HCT116 (cell line): ENCODE results near the gene NOTUM. TPM values are rescaled to one million over a fixed set of nuclear protein-coding genes. Genes with fewer than 3 reads are reported as not detected.
A peak's percentile ranks its signal among the peaks of the same experiment; 100 is the strongest.

Experiments
- ATAC-seq: fragments of 200-7000 bp; cut with Tn5 transposase; 2 replicates; pipeline ENCODE4 v1.9.1; 2020; ENCODE audit warnings: mild to moderate bottlenecking, moderate library complexity
- BruUV-seq: library from RNA; stranded (reverse); fragments of 400-500 nt; replicated peaks from 2 replicates; lab custom pipeline; 2021; lab: Mats Ljungman, UMichigan
- CTCF ChIA-PET: fragments of 300-600 bp; sonication (Branson Sonifier 250); formaldehyde crosslinking; loops from one replicate; lab custom pipeline; 2021; ENCODE audit warnings: antibody characterized with exemption; lab: Charles Lee
- POLR2A ChIA-PET: fragments of 300-600, 350-600 bp; sonication (Branson Sonifier 250); formaldehyde crosslinking; loops from one replicate; lab custom pipeline; 2021; ENCODE audit warnings: antibody characterized with exemption; lab: Charles Lee
- RAD21 ChIA-PET, 2 experiments: fragments of 300-600 bp; sonication (Branson Sonifier 250); formaldehyde crosslinking; loops; one replicate each; lab custom pipeline; 2023; ENCODE audit warnings: low total read pairs in 2 of 2; ENCODE audit not compliant: uncharacterized antibody in 2 of 2, unreplicated experiment in 2 of 2, low non-redundant PET in 1 of 2; lab: Charles Lee
- DNase-seq: peaks from one replicate; pipeline ENCODE4 v3.0.0-alpha.2; 2010; ENCODE audit warnings: low read depth, low spot score
- H2AFZ ChIP-seq: fragments of 200-600 bp; shearing (Covaris generic), sonication (generic); 2 replicates; pipeline ENCODE4 v1.6.1; 2017; ENCODE audit warnings: low read depth, mixed run types, mixed read lengths, antibody characterized with exemption, low read length; ENCODE audit not compliant: poor library complexity, severe bottlenecking
- H3K27ac ChIP-seq: 2 replicates; pipeline ENCODE4 v1.5.1; 2012; ENCODE audit warnings: low read depth, low read length
- H3K27me3 ChIP-seq: fragments of 200-600 bp; sonication (generic); 2 replicates; pipeline ENCODE4 v1.6.1; 2016; ENCODE audit warnings: mixed run types, low read length, mixed read lengths; ENCODE audit not compliant: insufficient read depth
- H3K36me3 ChIP-seq, 2 experiments: fragments of 200-500 bp in 1 of 2; fragments of 200-600 bp in 1 of 2; sonication (Bioruptor generic) in 1 of 2; sonication (generic) in 1 of 2; 2 replicates each; pipeline versions ENCODE4 v1.5.1 to v1.6.1; 2014 to 2016; ENCODE audit warnings: low read length in 2 of 2, inconsistent platforms in 1 of 2, mixed read lengths in 1 of 2, mixed run types in 1 of 2; ENCODE audit not compliant: insufficient read depth in 2 of 2, control insufficient read depth in 1 of 2
- H3K4me1 ChIP-seq, 2 experiments: fragments of 200-600 bp in 1 of 2; sonication (generic) in 1 of 2; 2 replicates each; pipeline versions ENCODE4 v1.5.1 to v1.6.1; 2012 to 2017; ENCODE audit warnings: low read length in 2 of 2, inconsistent platforms in 1 of 2, mild to moderate bottlenecking in 1 of 2, mixed read lengths in 1 of 2, mixed run types in 1 of 2, moderate library complexity in 1 of 2; ENCODE audit not compliant: insufficient read depth in 2 of 2, control insufficient read depth in 1 of 2
- H3K4me2 ChIP-seq: fragments of 200-600 bp; sonication (generic); 2 replicates; pipeline ENCODE4 v1.6.1; 2017; ENCODE audit warnings: mixed run types, low read length, mixed read lengths
- H3K4me3 ChIP-seq, 2 experiments: fragments of 200-600 bp in 1 of 2; sonication (generic) in 1 of 2; replicated peaks in 1 of 2; 2 replicates each; pipeline ENCODE4 v1.5.1; 2011 to 2016; ENCODE audit warnings: low read length in 2 of 2, control low read depth in 1 of 2, low read depth in 1 of 2, mild to moderate bottlenecking in 1 of 2, mixed read lengths in 1 of 2, mixed run types in 1 of 2
- H3K79me2 ChIP-seq: fragments of 200-600 bp; sonication (generic); 2 replicates; pipeline ENCODE4 v1.6.1; 2017; ENCODE audit warnings: mild to moderate bottlenecking, mixed run types, low read length, moderate library complexity, mixed read lengths; ENCODE audit not compliant: insufficient read depth
- H3K9ac ChIP-seq: fragments of 200-600 bp; sonication (generic); 2 replicates; pipeline ENCODE4 v1.6.1; 2016; ENCODE audit warnings: low read length, mixed read lengths
- H3K9me2 ChIP-seq: fragments of 200-600 bp; sonication (generic), shearing (Covaris generic); 2 replicates; pipeline ENCODE4 v1.6.1; 2017; ENCODE audit warnings: mixed run types, mild to moderate bottlenecking, moderate library complexity; ENCODE audit not compliant: insufficient read depth
- H3K9me3 ChIP-seq, 2 experiments: fragments of 200-500 bp in 1 of 2; fragments of 200-600 bp in 1 of 2; sonication (Bioruptor generic) in 1 of 2; sonication (generic) in 1 of 2; 2 replicates each; pipeline ENCODE4 v1.6.1; 2014 to 2017; ENCODE audit warnings: low read length in 2 of 2, mixed read lengths in 2 of 2, inconsistent platforms in 1 of 2, low read depth in 1 of 2, mild to moderate bottlenecking in 1 of 2, mixed run types in 1 of 2, moderate library complexity in 1 of 2; ENCODE audit not compliant: control insufficient read depth in 1 of 2, insufficient read depth in 1 of 2
- H4K20me1 ChIP-seq: fragments of 200-600 bp; sonication (generic), shearing (Covaris generic); 2 replicates; pipeline ENCODE4 v1.6.1; 2017; ENCODE audit warnings: mixed run types, mild to moderate bottlenecking, moderate library complexity; ENCODE audit not compliant: insufficient read depth
- EZH2 ChIP-seq: fragments of 200-600 bp; sonication (generic); IDR thresholded peaks from 2 replicates; pipeline ENCODE4 v1.6.1; 2017; ENCODE audit warnings: antibody characterized with exemption, mixed run types
- EZH2phosphoT487 ChIP-seq: fragments of 200-600 bp; IDR thresholded peaks from 2 replicates; pipeline ENCODE4 v1.6.1; 2018; ENCODE audit warnings: antibody characterized with exemption, borderline replicate concordance
- SIN3A ChIP-seq: IDR thresholded peaks from 2 replicates; pipeline ENCODE4 v1.6.1; 2012; ENCODE audit warnings: low read depth
- SP1 ChIP-seq: IDR thresholded peaks from 2 replicates; pipeline ENCODE4 v1.6.1; 2012; ENCODE audit warnings: low read depth
- SRF ChIP-seq: IDR thresholded peaks from 2 replicates; pipeline ENCODE4 v1.6.1; 2012; ENCODE audit warnings: low read depth
- ZNF274 ChIP-seq: fragments of 200-500 bp; sonication (Bioruptor generic); IDR thresholded peaks from 2 replicates; pipeline ENCODE4 v1.6.1; 2014; ENCODE audit warnings: mild to moderate bottlenecking, low read depth, low read length, inconsistent platforms
- intact Hi-C: fragments of 100-400 bp; cut with micrococcal nuclease; formaldehyde crosslinking; loops from 2 replicates; pipeline ENCODE4 v1.10.0; 2022
- total RNA-seq: library from RNA; stranded (reverse); gene quantifications from one replicate; pipeline ENCODE4 v1.2.1, GENCODE V29; 2021; ENCODE audit not compliant: unreplicated experiment
- TF ChIP-seq, protein P1 (sequence below): IDR thresholded peaks from 2 replicates; pipeline ENCODE4 v1.6.1; 2011; ENCODE audit warnings: mild to moderate bottlenecking, low read length, moderate library complexity; ENCODE audit not compliant: insufficient replicate concordance; ENCODE audit errors: extremely low read depth

NOTUM gene
- total RNA-seq, 1 experiment from 2014 or later, result 12.5 TPM

DNA sequence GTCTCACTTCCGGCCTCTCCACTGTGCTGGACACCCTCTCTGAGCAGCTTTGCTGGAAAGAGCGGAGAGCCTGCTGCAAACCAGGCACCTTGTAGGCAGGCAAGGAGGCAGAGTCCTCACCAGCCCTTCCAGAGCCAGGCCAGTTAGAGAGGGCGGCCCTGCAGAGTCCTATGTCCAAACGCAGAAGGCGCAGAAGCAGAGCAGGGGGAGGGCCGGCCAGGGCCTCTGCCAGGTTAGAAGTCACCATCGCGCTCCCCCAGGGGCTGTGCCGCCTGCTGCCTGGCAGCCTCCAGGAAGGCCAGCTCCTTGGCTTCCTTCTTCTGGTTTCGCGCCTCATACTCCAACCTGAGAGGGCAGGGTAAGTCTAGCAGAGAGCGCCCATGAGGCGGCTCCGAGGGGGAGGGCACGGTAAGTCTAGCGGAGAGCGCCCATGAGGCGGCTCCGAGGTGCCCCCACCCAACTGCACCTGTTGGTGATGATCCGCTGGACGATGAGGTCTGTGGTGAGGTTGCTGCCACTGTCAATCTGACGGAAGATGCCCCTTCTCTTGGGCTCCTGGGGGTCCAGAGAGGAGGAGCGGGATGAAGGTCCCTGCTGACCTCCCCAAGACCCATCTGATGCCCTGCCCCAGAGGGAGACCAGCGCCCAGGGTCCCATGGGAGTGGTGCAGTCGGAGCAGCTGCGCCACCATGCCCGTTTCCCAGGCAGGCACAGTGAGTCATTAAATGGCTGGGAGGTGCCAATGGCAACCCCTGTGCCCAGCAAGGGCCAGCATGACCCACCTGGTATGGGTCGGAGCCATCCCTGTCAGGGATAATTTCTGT is 56.2 kb downstream of the NOTUM start (continued):
- TF ChIP-seq, protein P1, sequence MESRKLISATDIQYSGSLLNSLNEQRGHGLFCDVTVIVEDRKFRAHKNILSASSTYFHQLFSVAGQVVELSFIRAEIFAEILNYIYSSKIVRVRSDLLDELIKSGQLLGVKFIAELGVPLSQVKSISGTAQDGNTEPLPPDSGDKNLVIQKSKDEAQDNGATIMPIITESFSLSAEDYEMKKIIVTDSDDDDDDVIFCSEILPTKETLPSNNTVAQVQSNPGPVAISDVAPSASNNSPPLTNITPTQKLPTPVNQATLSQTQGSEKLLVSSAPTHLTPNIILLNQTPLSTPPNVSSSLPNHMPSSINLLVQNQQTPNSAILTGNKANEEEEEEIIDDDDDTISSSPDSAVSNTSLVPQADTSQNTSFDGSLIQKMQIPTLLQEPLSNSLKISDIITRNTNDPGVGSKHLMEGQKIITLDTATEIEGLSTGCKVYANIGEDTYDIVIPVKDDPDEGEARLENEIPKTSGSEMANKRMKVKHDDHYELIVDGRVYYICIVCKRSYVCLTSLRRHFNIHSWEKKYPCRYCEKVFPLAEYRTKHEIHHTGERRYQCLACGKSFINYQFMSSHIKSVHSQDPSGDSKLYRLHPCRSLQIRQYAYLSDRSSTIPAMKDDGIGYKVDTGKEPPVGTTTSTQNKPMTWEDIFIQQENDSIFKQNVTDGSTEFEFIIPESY, result no peak
- TF ChIP-seq EZH2 (no peak), SP1 (no peak), EZH2phosphoT487 (no peak), SIN3A (no peak)

DNA sequence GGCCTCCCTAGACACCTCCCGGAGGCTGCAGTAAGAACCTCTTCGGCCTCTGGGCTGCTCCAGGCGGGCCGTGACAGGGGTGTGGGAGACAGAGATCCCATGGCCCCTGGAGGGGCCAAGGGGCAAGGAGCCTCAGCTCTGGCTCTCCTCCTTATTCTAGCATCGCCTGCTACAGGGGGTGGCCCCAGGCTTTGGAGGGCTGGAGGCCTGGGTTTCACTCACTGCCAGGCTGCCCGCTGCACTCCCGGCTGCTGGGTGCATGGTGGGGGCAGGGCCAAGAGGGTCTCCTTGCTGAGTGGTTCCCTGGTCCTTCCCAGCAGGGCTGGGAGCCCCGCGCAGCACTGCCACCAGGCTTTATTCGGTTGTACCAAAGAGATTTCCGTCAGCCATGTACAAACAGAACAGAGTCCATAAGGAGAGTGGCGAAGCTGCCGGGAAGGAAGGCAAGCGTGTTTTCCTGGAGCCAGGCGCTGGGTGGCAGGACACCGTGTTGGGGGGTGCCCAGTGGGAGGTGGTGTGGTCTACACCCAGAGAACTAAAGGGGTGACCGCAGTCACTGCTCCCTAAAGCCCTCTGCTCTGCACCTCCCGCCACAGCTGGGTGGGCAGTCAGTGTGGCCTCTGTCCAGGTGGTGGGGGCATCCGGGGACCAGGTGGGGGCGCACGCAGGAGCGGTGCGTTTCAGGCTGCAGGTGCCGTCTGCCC is 56.9 kb downstream of the NOTUM start:
- CTCF ChIA-PET, result no interaction called here

More for the DNA sequence above, 56.9 kb downstream of the NOTUM start:
- Histone ChIP-seq H2AFZ (no peak overlapping the region), H3K36me3 (peaks cover 0 to 26% of the 10 kb centered on the region in 2 experiments; a peak in 2 of 4 replicates), H3K27ac (peak overlapping the region; percentile 0; the same call in 1 of the 2 replicates), H3K9ac (no peak overlapping the region), H3K4me1 (peaks cover 5 to 25% of the 10 kb centered on the region in 2 experiments), H3K4me3 (no peak overlapping the region), H3K4me2 (no peak overlapping the region), H4K20me1 (no peaks in the 10 kb centered on the region), H3K27me3 (no peaks in the 10 kb centered on the region), H3K79me2 (no peaks in the 10 kb centered on the region; the same call in 1 of the 2 replicates), H3K9me2 (no peaks in the 10 kb centered on the region), H3K9me3 (no peaks in the 10 kb centered on the region)
- no peak for DNase-seq
- TF ChIP-seq SRF (no peak), EZH2 (no peak), ZNF274 (no peak)
- POLR2A ChIA-PET, result interaction anchor here (0.6 kb wide), 1 partner anchor 24 kb away, joined by 3 read pairs; no protein-coding TSS in a partner anchor
- no peak for ATAC-seq
- no TSS peak for BruUV-seq
- intact Hi-C loops, result no loop called here
- RAD21 ChIA-PET, result no interaction called here
